Urothelium cell line (cell line): ENCODE results near the gene LBH.

Experiments used
- DNase-seq: peaks from one replicate; pipeline ENCODE4 v3.0.0; 2011; ENCODE audit warnings: low spot score, mixed read lengths
- FAIRE-seq: peaks from 2 replicates; lab custom pipeline; 2011; peaks lifted over from hg19 to GRCh38; lab: Jason Lieb, UNC

Gene LBH

DNA sequence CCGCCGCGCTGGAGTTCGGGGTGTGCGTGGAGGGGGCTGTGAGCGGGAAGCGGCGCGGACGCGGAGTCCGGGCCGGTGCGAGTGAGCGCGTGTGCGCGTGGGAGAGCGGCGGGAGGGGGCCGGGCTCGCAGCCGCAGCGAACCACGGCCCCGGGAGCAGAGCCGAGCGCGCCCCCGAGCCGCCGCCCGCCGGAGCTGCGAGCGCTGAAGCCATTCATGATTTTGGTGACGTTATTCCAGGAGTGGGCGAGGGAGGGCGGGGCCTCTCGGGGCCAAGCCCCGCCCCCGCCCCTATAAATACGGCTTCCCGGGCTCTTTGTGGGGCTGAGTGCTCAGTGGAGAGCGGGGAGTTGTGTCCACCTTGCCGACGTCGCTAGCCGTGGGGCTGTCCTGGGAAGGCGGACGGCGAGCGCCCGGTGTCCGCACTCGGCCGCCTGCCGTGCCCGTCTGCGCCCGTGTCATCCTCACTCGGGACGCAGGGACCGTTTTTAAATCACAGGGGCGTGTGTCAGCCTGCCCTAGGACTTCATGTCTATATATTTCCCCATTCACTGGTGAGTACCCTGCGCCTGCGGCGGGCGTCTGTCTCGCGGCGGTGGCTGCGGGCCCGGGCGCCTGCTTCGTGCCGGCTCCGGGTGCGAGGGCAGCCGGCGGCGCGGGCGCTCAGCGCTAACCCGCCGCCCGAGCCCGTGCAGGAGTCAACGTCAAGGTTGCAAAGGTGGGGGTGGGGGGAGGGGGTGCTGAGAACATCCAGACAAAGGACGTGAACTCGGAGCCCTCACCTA, at the start of gene LBH:
LBH (plus strand) TSS at position 323 of the 784 bp plus-strand sequence; CDS start at position 528, 205 bp downstream.
- DNase-seq = peak; percentile 97
- FAIRE-seq = no peak

DNA sequence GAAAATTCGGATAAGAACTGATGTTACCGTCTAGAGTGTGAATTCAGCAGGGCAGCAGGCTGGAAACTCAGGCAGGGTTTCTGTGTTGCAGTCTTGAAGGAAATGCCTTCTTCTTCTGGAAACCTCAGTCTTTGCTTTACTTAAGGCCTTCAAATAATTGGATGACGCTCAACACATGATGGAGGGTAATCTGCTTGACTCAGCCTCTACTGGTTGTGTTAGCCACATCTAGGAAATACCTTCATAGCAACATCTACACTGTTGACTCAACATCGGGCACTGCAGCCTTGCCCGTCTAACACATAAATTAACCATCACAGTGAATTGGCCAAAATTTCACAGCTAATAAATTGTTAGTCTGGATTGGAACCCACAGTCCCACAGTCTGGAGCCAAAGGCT, 47.3 kb upstream of the LBH start:
- no peak for FAIRE-seq
- DNase-seq = no peak

GRCh38 chr2:30185178-30185577, 46.2 kb upstream of the LBH start:
- FAIRE-seq = no peak

DNA sequence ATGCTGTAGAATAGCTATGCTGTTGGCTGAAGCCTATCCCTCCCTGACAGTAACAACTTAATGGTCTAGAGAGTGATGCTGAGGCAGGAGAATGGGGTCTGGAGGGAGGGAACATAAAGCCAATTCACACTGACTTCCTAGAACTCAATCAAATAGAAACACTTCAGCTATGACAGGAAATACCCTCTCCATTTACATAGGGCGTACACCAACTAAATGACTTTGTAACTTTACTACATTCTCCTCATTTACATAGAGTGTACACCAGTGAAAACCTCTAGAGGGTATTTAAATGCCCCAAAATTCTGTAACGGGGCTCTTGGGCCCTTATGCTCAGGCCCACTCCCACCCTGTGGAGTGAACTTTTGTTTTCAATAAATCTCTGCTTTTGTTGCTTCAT, 43.0 kb upstream of the LBH start:
- FAIRE-seq = peak; percentile 85
- DNase-seq = no peak

More at GRCh38 chr2:30185178-30185577, 46.2 kb upstream of the LBH start:
- no peak for DNase-seq

- no peak for FAIRE-seq
Observed at GRCh38 chr2:30190637-30191036, 40.7 kb upstream of the LBH start.

GRCh38 chr2:30191107-30191506, 40.2 kb upstream of the LBH start:
- no peak for FAIRE-seq
- no peak for DNase-seq

More at GRCh38 chr2:30190637-30191036, 40.7 kb upstream of the LBH start:
- no peak for DNase-seq

DNA sequence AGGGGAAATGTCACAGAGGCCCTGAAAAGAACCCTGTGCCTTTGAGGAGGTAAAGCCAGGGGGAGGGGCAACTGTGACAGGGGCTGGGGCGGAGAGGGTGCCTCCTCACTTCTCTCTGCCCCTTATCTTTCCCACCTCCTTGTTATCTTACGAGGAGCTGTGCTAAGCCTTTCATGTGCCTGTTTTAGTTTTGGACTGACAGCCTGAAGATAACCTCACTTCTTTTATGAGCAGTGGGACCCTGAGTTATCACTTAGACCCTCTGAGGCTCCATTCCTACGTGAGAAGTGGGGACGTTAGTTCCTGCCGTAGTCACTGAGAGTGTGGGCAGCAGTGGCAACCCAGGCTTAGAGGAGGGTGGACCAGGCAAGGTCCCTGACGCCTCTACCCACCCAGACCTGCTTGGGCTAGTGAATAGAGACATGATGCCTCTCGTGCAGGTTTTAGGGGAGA, 39.5 kb upstream of the LBH start:
- FAIRE-seq (no peak), DNase-seq (no peak)

GRCh38 chr2:30192314-30192713, 39.0 kb upstream of the LBH start:
- FAIRE-seq (no peak), DNase-seq (no peak)

DNA sequence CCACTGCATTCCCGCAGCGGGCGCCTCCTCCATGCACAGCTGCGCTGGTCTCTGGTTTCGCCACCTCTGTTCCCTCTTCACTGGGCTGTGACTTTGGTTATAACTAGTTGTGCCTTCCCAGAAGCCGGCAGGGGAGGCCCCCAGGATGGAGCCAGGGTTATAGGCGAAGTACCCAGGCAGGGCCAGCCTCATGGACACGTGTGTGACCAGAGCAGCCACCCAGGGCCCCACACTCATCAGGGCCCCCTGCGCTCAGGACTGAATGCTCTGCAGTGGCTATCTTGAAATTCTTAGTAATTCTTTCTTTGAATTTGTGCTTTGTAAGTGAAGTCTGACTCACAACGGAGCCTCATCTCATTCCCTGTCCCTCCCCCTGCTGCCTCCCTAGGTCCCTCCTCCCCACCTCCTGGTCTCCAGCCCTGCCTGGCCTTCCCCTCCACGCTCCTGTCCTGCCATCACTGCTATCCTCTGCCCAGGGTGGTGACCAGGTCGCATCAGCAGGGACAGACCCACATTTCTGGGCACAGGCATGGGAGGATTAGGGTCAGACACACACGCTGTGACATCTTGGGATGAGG, 38.1 kb upstream of the LBH start:
- FAIRE-seq = peak; percentile 35
- DNase-seq = no peak

- DNase-seq (no peak), FAIRE-seq (no peak)
Observed at GRCh38 chr2:30194421-30194820, 36.9 kb upstream of the LBH start.

DNA sequence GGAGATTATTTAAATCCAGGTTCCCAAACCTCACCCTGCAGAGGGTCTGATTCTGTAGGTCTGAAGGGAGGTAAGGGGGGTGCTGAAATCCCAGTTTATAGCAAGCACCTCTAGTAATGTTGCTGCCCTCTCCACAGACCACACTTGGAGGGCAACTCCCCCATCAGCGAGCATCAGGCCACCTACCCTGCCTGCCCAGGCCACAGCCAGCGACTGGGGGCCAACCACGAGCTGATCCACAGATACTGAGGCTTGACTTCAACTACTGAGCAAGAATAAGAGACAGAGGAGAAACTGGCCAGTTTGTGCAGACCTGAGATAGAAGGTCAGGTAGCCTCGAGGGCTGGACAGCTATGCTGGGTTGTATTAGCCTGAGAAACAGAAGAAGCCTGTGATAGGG, 36.3 kb upstream of the LBH start:
- FAIRE-seq = no peak
- no peak for DNase-seq

DNA sequence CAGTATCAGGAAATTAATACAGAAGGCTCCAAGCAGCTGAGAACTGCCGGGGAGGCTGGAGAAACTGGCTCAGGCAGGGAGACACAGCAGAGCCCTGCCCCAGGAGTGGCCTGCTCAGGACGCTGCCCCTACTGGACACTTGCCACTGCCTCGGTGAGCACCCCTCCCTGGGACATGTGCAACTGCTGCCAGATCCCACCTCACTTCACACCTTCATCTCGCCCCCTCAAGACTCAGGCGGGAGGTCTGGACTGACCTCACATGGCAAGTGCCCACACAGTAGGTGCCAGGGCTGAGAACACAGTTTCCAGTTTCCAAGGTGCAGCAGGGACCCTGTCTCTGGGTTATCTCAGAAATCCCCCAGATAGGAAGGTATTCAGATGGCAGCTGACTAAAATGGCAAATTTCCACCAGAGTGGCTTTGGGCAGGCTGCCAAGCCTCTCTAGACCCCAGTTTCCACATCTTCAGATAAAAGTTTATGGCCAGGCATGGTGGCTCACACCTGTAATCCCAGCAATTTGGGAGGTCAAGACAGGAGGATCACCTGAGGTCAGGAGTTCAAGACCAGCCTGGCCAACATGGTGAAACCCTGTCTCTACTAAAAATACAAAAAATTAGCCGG, 33.7 kb upstream of the LBH start:
- FAIRE-seq = no peak
- DNase-seq = no peak

DNA sequence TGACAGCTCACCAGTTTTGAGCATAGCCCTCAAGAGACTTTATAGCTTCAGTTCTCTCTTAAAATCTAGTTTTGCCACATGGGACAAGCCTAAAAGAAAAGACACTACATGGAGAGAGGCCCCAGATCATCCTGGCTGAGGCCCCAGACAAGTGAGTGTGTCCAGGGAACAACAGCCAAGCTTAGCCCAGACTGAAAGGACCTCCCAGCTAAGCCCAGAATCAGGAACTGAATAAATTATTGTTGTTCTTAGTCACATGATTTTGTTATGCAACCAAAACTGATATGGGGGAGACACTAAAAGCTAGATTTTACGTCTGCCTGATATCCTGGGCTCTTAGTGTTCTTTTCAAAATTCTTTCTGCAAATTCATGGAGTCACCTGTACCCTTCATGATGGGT, 29.3 kb upstream of the LBH start:
- DNase-seq (no peak), FAIRE-seq (no peak)

GRCh38 chr2:30203156-30203555, 28.2 kb upstream of the LBH start:
- FAIRE-seq (no peak), DNase-seq (no peak)

GRCh38 chr2:30204281-30204680, 27.1 kb upstream of the LBH start:
- DNase-seq (no peak), FAIRE-seq (no peak)

- FAIRE-seq (no peak), DNase-seq (no peak)
Observed at GRCh38 chr2:30205456-30205855, 25.9 kb upstream of the LBH start.

DNA sequence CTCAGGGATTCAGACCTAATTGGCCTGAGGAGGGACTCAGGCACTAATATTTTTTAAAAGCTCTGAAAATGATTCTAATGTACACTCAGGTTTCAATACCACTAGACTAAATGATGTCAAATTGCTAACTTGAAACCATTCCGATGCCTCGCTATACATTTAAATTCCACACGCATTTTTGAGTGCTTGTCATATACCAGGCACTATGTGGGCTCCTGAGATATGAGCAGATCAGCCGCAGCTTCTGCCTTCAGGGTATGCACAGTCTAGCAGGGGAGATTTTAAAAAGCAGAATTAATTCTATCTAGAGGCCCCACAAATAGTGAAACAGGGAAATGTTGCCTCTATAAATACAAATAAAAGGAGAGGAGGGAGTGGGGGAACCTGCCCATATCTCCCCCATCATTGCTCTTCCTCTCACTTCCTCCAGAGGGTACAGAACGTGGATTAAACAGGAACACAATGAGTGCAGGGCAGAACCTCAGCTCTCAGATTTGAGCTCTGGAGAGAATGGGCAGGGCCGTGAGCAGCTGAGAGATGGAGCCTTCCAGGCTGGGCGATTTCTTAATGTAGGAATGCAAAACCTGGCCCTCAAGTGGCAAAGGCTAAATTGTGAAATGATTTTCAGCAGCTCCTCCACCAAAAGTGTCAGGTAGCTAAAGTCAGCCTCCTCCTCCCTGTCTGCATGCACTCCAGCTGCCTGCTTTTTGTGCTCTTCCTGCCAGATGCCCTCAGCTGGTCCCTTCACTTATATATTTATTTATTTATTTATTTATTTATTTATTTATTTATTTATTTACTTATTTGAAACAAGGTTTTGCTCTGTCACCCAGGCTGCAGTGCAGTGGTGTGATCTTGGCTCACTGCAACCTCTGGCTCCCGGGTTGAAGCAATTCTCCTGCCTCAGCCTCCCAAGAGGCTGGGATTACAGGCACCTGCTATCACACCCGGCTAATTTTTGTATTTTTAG, 24.6 kb upstream of the LBH start:
- FAIRE-seq (no peak), DNase-seq (no peak)

DNA sequence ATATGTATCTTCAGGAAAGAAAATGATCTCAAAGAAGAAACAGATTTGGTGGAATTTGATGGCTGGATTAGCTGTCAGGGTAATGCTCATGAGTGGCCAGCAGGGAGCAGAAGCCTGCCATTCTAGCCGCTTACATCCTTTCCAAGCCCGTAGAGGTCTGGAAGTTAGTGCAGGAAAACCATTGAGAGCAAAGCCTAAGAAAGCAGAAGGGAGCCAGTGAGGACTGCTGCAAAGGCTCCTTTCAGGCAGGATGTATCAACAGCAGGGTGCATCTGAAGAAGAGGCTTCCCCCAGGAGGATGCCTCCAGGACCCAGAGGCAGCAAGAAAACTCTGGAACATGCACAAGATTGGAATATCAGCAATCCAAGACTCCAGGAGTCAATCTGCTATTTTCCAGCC, 22.9 kb upstream of the LBH start:
- FAIRE-seq = peak; percentile 32

GRCh38 chr2:30209227-30209626, 22.1 kb upstream of the LBH start:
- FAIRE-seq = no peak
- no peak for DNase-seq

More for the DNA sequence above, 22.9 kb upstream of the LBH start:
- peak; percentile 78 for DNase-seq

- peak; percentile 65 for FAIRE-seq
- DNase-seq = no peak
Observed at GRCh38 chr2:30213326-30213725, 18.0 kb upstream of the LBH start.
